Hepatocyte (in vitro differentiated cells): ENCODE data around the gene TSPAN12.

ENCODE experiments used
- CTCF ChIP-seq: fragments of 200-600 bp; sonication (generic); IDR thresholded peaks from 2 replicates; pipeline ENCODE4 v1.5.1; 2016; ENCODE audit warnings: antibody characterized with exemption, mild to moderate bottlenecking; ENCODE audit not compliant: poor library complexity
- EZH2 ChIP-seq: fragments of 200-600 bp; sonication (generic); IDR thresholded peaks from 2 replicates; pipeline ENCODE4 v1.6.1; 2016; ENCODE audit warnings: antibody characterized with exemption, mild to moderate bottlenecking, borderline replicate concordance

GRCh38 chr7:120770206-120770605 is 87.7 kb downstream of the TSPAN12 start:
- TF ChIP-seq EZH2 (no peak), CTCF (no peak)
